HG02970 (cell line): Measurements from ENCODE around the gene SPEF2.

Experiments used
- ATAC-seq: cut with Tn5 transposase; IDR thresholded peaks from one replicate; pipeline ENCODE4 v1.9.1; 2021; ENCODE audit warnings: mild to moderate bottlenecking, moderate library complexity, moderate number of reproducible peaks; ENCODE audit not compliant: unreplicated experiment, low FRiP score

Gene SPEF2

GRCh38 chr5:35777358-35778087, 159.9 kb downstream of the SPEF2 start:
- peak; percentile 63 for ATAC-seq

GRCh38 chr5:35778259-35778769, 160.7 kb downstream of the SPEF2 start:
- no peak for ATAC-seq

DNA sequence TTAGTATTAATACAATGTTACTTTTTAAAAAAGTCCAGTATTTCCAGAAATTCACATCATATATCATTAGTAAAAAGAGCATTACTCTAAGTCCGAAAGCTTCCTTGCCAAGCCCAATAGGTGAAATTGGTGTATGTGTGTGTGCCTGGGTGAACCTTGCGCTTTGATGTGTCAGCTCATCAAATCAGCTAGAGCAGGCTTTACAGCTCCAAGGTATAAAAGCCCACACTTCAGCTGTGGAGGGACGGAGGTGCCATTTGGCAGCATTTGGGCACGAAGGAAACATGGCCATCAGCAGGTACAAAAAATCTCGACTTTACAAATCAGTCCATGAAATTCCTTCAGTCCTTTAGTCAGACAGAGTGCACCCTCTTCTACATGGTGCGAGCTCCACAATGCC, 162.6 kb downstream of the SPEF2 start:
- ATAC-seq = no peak

GRCh38 chr5:35781181-35781790, 163.6 kb downstream of the SPEF2 start:
- ATAC-seq = no peak

GRCh38 chr5:35783551-35783950, 165.9 kb downstream of the SPEF2 start:
- no peak for ATAC-seq

GRCh38 chr5:35785601-35786085, 168.0 kb downstream of the SPEF2 start:
- ATAC-seq = no peak

DNA sequence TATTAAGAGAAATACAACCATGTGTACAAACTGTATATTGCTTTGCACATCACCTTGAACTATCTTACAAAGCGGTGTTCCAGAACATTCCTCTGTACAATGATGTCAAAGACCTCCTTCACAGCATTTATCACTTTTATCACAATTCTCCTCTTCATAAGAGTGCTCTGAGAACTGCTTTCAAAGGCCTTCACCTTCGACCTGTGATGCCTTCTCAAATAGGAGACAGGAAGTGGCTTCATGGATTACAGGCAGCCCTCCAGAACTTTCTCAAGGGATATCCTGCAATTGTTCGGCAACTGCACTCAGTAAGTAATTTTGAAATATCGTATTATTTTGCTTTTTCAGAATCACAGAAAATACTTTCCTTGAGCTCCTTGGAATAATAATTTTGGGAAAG, 171.1 kb downstream of the SPEF2 start:
- no peak for ATAC-seq

GRCh38 chr5:35789732-35790456, 172.2 kb downstream of the SPEF2 start:
- ATAC-seq = no peak

- ATAC-seq = no peak
Measured at GRCh38 chr5:35790457-35790822, 172.8 kb downstream of the SPEF2 start.

DNA sequence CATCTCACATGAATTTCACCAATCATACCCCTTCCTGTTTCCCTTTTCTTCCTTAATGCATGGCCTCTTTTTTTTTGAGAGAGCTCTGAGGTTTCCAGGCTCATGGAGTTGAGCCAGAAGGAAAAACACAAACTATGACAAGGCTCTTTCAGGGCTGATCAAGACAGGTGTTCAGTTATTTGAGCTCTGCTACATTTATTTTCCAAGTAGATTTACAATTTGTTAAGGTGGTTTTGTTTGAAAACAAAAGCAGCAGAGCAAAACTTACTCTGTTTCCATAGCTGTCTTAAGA, 176.6 kb downstream of the SPEF2 start:
- no peak for ATAC-seq

DNA sequence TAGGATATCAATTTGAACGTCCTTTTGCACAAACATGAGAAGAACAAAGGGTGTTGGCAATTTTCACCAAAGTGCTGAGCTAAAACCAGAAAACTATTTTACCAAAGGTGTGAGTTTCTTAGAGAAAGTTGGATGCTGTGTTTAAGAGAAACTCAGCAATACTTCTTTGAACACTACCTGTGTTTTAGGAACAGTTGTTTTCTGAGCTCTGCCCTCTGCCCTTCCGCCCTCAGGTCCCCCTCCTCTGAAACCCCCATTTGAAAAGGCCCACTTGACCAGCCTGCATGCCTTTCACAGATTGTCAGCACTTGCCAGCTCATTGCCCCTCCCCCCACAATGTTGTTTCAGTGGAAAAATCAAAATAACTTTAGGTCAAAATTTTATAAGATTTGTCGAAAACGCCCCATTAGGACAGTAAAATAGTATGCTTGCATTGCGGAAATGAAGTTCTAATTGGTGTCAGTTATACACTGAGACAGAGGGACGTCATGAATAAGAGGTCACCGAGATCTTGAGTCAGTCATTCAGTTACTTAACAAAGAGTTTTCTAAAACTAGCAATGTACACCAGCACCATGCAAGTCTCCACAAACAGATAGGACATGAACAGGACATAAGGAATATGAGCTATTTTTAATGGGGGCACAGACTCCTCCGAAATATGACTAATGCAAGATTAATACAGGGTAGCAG, 177.2 kb downstream of the SPEF2 start:
- no peak for ATAC-seq

- no peak for ATAC-seq
Measured at GRCh38 chr5:35799181-35799580, 181.5 kb downstream of the SPEF2 start.

GRCh38 chr5:35799753-35800152, 182.1 kb downstream of the SPEF2 start:
- no peak for ATAC-seq

DNA sequence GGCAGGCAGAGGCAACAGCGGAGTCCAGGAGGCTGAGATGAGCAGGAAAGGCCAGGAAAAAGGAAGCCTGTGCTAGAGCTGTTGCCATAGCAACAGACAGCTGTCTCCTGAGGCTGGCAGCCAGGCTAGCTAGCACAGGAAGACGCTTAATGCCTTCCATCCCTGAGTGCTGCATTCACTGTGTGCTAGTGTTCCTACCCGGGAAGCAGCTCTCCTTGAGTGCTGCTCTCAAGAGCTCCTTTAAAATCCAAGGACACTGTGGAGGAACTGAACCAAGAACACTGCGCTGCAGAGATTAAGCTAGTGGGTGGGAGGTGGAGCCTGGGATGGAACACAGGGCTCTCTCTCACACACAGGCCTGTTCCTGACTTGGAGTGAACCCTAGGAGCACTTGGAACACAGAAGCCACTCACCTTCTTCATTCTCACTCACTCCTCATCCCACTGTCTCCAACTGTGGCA, 185.6 kb downstream of the SPEF2 start:
- no peak for ATAC-seq

GRCh38 chr5:35804201-35804653, 186.6 kb downstream of the SPEF2 start:
- ATAC-seq = no peak

DNA sequence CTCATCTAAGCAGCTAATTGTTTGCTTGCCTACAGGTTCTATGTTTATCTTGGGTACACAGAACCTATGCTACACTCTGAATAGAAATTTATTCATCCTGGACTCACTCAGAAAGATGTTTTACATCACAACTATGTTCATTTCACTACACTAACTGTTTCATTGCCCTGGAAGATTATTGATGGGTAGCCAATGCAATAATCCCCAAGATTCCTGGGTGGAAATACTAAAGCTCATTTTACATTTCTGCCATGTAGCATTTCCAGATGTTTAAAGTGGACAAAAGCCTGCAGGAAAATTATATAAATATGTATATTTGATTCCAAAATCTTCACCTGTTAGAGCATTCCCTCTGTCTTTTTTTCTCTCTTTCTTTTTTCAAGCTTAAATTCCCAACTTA, 187.2 kb downstream of the SPEF2 start:
- no peak for ATAC-seq

GRCh38 chr5:35810601-35811000, 192.9 kb downstream of the SPEF2 start:
- no peak for ATAC-seq

DNA sequence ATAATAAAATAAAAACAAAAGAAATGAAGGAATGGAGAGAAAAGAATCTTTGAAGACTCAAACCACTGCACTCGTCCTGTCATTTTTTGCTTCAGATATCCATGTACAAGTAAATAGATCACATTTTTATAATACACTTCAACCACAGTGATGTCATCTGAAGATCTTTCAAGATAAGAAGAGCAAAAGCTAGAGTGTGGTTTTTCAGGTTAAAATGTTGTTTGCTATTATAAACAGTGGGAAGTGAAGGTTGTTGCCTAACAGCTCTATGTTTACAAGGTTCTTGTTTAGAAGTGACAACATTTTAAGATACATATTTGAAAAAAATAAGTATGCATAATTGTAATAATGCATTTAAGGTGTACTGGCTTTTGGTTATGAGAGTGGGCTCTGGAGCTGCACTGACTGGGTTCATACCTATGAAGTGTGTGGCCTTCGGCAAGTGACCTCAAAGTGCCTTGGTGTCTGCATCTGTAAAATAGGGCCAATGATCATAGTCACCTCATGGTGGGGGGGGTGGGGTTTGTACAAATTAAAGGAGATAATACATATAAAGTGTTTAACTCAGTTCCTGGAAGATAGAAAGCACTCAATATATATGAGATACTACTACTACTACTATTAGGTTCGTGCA, 193.6 kb downstream of the SPEF2 start:
- no peak for ATAC-seq

DNA sequence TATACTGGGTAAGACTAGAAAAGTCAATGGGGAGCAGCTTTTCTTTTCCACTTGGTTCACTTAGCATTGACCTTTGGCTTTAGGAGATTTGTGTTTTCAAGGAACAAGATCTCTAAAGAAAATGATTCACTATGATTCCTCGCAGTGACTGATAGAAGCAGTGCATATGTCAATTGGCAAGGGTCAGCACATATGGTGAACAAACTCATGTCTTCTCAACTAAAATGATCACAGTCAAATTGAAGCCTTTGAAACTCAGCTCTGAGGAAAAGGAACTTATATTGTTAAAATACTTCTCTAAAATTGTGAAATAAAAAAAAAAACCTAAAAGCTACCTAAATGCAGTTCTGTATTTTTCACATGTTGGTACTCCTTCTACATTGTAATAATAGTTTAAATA, 195.9 kb downstream of the SPEF2 start:
- no peak for ATAC-seq
